A549 (cell line): Measurements from ENCODE around the gene TSTD2. TPM values are rescaled to one million over a fixed set of nuclear protein-coding genes. Genes with fewer than 3 reads are reported as not detected.

Source experiments
- ATAC-seq, 2 experiments: fragments of 200-7000 bp in 1 of 2; fragments of >200 bp in 1 of 2; cut with Nextera tagmentation in 1 of 2; cut with Tn5 transposase in 1 of 2; 3 replicates each; pipeline versions ENCODE4 v1.8.0 to v1.9.1; 2018 to 2020; ENCODE audit warnings: mild to moderate bottlenecking in 1 of 2, moderate library complexity in 1 of 2
- CTCF ChIA-PET: fragments of 300-600 bp; sonication (Branson Sonifier 250); formaldehyde crosslinking; extraction: SDS; loops from one replicate; lab custom pipeline; 2021; ENCODE audit warnings: antibody characterized with exemption, inconsistent platforms; lab: Yijun Ruan, JAX
- POLR2A ChIA-PET: fragments of 350-600 bp; formaldehyde crosslinking; extraction: SDS; loops from one replicate; lab custom pipeline; 2021; ENCODE audit warnings: antibody characterized with exemption, inconsistent platforms; lab: Yijun Ruan, JAX
- DNase-seq, 2 experiments: peaks; one replicate each; pipeline versions ENCODE4 v3.0.0 to v3.0.0-alpha.2; 2011 to 2016; ENCODE audit warnings: low read depth in 1 of 2, low spot score in 1 of 2
- FAIRE-seq: peaks from 2 replicates; lab custom pipeline; 2011; peaks lifted over from hg19 to GRCh38; lab: Jason Lieb, UNC
- H3K27ac ChIP-seq, 2 experiments: fragments of >200 bp; sonication (Bioruptor Twin); formaldehyde crosslinking; 3 replicates each; pipeline ENCODE4 v1.5.1; 2016 to 2017
- H3K4me1 ChIP-seq: fragments of >200 bp; sonication (Bioruptor Twin); formaldehyde crosslinking; 3 replicates; pipeline ENCODE4 v1.6.1; 2016
- H3K4me2 ChIP-seq: fragments of >200 bp; sonication (Bioruptor Twin); formaldehyde crosslinking; 3 replicates; pipeline ENCODE4 v1.6.1; 2016
- H3K4me3 ChIP-seq: fragments of >200 bp; sonication (Bioruptor Twin); formaldehyde crosslinking; 3 replicates; pipeline ENCODE4 v1.5.1; 2016
- H3K9me3 ChIP-seq: fragments of >200 bp; sonication (Bioruptor Twin); formaldehyde crosslinking; 3 replicates; pipeline ENCODE4 v1.6.1; 2016
- CBX2 ChIP-seq: fragments of 200-600 bp; sonication (generic); IDR thresholded peaks from 2 replicates; pipeline ENCODE4 v1.6.1; 2016; ENCODE audit warnings: low read depth, mild to moderate bottlenecking, borderline replicate concordance
- CEBPB ChIP-seq, 2 experiments: fragments of >200 bp in 1 of 2; sonication (Bioruptor Twin) in 1 of 2; formaldehyde crosslinking in 1 of 2; IDR thresholded peaks; 2 replicates each; pipeline ENCODE4 v1.6.1; 2012 to 2016
- EHF ChIP-seq: fragments of 250-450 bp; sonication (Bioruptor Pico); IDR thresholded peaks from 2 replicates; pipeline ENCODE4 v1.5.0; 2020; ENCODE audit warnings: mild to moderate bottlenecking
- EP300 ChIP-seq, 2 experiments: fragments of >200 bp; sonication (Bioruptor Twin); formaldehyde crosslinking; IDR thresholded peaks; 2 replicates in 1 of 2; 3 replicates in 1 of 2; pipeline ENCODE4 v1.6.1; 2016 to 2017
- FOSL2 ChIP-seq, 2 experiments: fragments of 450-650 bp in 1 of 2; fragments of >200 bp in 1 of 2; sonication (Bioruptor Twin) in 1 of 2; formaldehyde crosslinking; IDR thresholded peaks; 2 replicates each; pipeline versions ENCODE4 v1.5.0 to v1.6.1; 2016 to 2020; ENCODE audit warnings: mild to moderate bottlenecking in 1 of 2, moderate library complexity in 1 of 2
- HDAC2 ChIP-seq: fragments of 200-600 bp; sonication (generic); IDR thresholded peaks from 2 replicates; pipeline ENCODE4 v1.6.1; 2016
- HOXB13 ChIP-seq: fragments of 250-450 bp; sonication (Bioruptor Pico); IDR thresholded peaks from 2 replicates; pipeline ENCODE4 v1.5.0; 2020; ENCODE audit warnings: low read depth, mild to moderate bottlenecking, moderate library complexity
- JUN ChIP-seq, 2 experiments: fragments of >200 bp; sonication (Bioruptor Twin); formaldehyde crosslinking; IDR thresholded peaks; 2 replicates in 1 of 2; 3 replicates in 1 of 2; pipeline ENCODE4 v1.6.1; 2016 to 2017
- MAFK ChIP-seq: fragments of 450-650 bp; IDR thresholded peaks from 2 replicates; pipeline ENCODE4 v1.6.1; 2014; ENCODE audit not compliant: partially characterized antibody
- MAZ ChIP-seq: fragments of 150-350 bp; IDR thresholded peaks from 2 replicates; pipeline ENCODE4 v1.6.1; 2014; ENCODE audit warnings: antibody characterized with exemption, low read depth, low read length, borderline replicate concordance
- MYC ChIP-seq: IDR thresholded peaks from 2 replicates; pipeline ENCODE4 v1.6.1; 2012; ENCODE audit warnings: mild to moderate bottlenecking, inconsistent platforms, low read length, improper control_type of control experiment, borderline replicate concordance
- NPAS2 ChIP-seq: fragments of 250-450 bp; sonication (Bioruptor Pico); IDR thresholded peaks from 2 replicates; pipeline ENCODE4 v1.8.0; 2022; ENCODE audit warnings: mild to moderate bottlenecking, moderate library complexity, borderline replicate concordance
- PHF8 ChIP-seq: fragments of 200-600 bp; sonication (generic); IDR thresholded peaks from 2 replicates; pipeline ENCODE4 v1.6.1; 2016; ENCODE audit warnings: low read depth, mild to moderate bottlenecking, antibody characterized with exemption, moderate library complexity, borderline replicate concordance
- POLR2A ChIP-seq: IDR thresholded peaks from 2 replicates; pipeline ENCODE4 v1.6.1; 2012; ENCODE audit warnings: mild to moderate bottlenecking, low read length
- RAD21 ChIP-seq, 2 experiments: fragments of >200 bp in 1 of 2; sonication (Bioruptor Twin) in 1 of 2; formaldehyde crosslinking in 1 of 2; IDR thresholded peaks in 1 of 2; conservative IDR thresholded peaks in 1 of 2; 2 replicates in 1 of 2; 3 replicates in 1 of 2; pipeline ENCODE4 v1.6.1; 2012 to 2018; ENCODE audit warnings: inconsistent platforms in 1 of 2
- RFX5 ChIP-seq: fragments of 450-650 bp; IDR thresholded peaks from 2 replicates; pipeline ENCODE4 v1.7.1; 2014; ENCODE audit warnings: antibody characterized with exemption, mild to moderate bottlenecking, moderate library complexity
- RNF2 ChIP-seq: fragments of 200-600 bp; sonication (generic); IDR thresholded peaks from 2 replicates; pipeline ENCODE4 v1.6.1; 2016; ENCODE audit warnings: low read depth, mild to moderate bottlenecking, antibody characterized with exemption, moderate library complexity, borderline replicate concordance
- SMC3 ChIP-seq: fragments of >200 bp; sonication (Bioruptor Twin); formaldehyde crosslinking; IDR thresholded peaks from 3 replicates; pipeline ENCODE4 v1.6.1; 2018; ENCODE audit warnings: inconsistent platforms
- SREBF2 ChIP-seq: fragments of 450-650 bp; IDR thresholded peaks from 2 replicates; pipeline ENCODE4 v1.6.1; 2014; ENCODE audit warnings: mild to moderate bottlenecking, moderate library complexity
- TP53 ChIP-seq: fragments of 250-450 bp; sonication (Bioruptor Pico); IDR thresholded peaks from 2 replicates; pipeline ENCODE4 v1.5.0; 2021; ENCODE audit warnings: mild to moderate bottlenecking, moderate library complexity
- ZNF302 ChIP-seq: fragments of 250-450 bp; sonication (Bioruptor Pico); IDR thresholded peaks from 2 replicates; pipeline ENCODE4 v1.9.0; 2021; ENCODE audit warnings: inconsistent platforms, mild to moderate bottlenecking, moderate library complexity
- ZSCAN20 ChIP-seq: fragments of 250-450 bp; sonication (Bioruptor Pico); IDR thresholded peaks from 2 replicates; pipeline ENCODE4 v1.8.0; 2022; ENCODE audit warnings: mild to moderate bottlenecking, moderate library complexity
- WGBS: methylation state at CpG from one replicate; pipeline ENCODE4 v1.1.6; 2017; ENCODE audit errors: missing lambda C conversion rate; 5-methylcytosine and 5-hydroxymethylcytosine counted together
- polyA plus RNA-seq, 4 experiments: library from polyadenylated mRNA; depleted of rRNA in 3 of 4; stranded (reverse); fragments of >200 nt; fragmentation: RNase III in 1 of 4; extraction: RNeasy Plus Mini Kit Qiagen cat#74134 plus additional on column Dnase treatment in 1 of 4; gene quantifications; 2 replicates in 3 of 4; 3 replicates in 1 of 4; pipeline ENCODE4 v1.2.3, GENCODE V29; 2011 to 2017
- TF ChIP-seq, protein P1 (sequence below): IDR thresholded peaks from 2 replicates; pipeline ENCODE4 v1.6.1; 2012
- TF ChIP-seq, protein P2 (sequence below): fragments of 450-650 bp; IDR thresholded peaks from 2 replicates; pipeline ENCODE4 v1.6.1; 2014; ENCODE audit warnings: antibody characterized with exemption
- TF ChIP-seq, protein P3 (sequence below): fragments of 150-350 bp; IDR thresholded peaks from 2 replicates; pipeline ENCODE4 v1.6.1; 2014; ENCODE audit warnings: low read depth, mild to moderate bottlenecking, low read length
- TF ChIP-seq, protein P4 (sequence below): fragments of 250-450 bp; sonication (Bioruptor Pico); IDR thresholded peaks from 2 replicates; pipeline ENCODE4 v1.5.0; 2020; ENCODE audit warnings: low read depth, mild to moderate bottlenecking, moderate library complexity
- TF ChIP-seq, protein P5 (sequence below): IDR thresholded peaks from 2 replicates; pipeline ENCODE4 v1.6.1; 2012
- TF ChIP-seq, protein P6 (sequence below): fragments of >200 bp; sonication (Bioruptor Twin); formaldehyde crosslinking; IDR thresholded peaks from 3 replicates; pipeline ENCODE4 v1.5.1; 2016

The TSTD2 gene
- polyA plus RNA-seq, 2 of the 4 experiments (the other 2 are of a cell fraction) = 11.4 to 37.4 TPM

DNA sequence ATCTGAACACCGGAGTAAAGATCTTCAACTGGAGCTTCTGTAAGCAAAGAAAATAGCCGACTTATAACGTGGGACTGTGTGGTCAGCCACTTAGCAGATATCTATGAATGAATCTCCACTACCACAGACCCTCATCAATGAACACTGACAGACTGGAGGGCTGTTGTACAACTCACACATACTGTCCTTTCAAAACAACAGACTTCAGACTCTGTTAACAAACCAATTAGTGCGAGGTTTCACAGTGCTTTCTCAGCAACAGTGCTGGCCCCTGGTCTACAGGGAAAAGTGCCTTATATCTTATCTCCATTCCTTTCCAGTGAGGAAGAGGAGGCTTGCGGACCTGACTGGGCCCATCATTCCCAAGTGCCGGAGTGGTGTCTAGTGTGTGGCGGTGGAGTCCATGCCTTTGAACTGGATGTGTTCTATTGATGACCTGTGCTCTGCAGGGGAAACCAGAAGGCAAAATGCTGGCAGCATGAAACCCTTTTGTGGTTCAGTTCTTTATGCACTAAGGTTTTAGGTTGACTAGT, 33.8 kb downstream of the TSTD2 start:
- DNase-seq (no peak), ATAC-seq (no peak), FAIRE-seq (no peak)
- TF ChIP-seq HOXB13 (CRISPR knock-in tag) (no peak), RNF2 (no peak), RFX5 (no peak), EHF (CRISPR knock-in tag) (no peak), SREBF2 (no peak)
- TF ChIP-seq, protein P1, sequence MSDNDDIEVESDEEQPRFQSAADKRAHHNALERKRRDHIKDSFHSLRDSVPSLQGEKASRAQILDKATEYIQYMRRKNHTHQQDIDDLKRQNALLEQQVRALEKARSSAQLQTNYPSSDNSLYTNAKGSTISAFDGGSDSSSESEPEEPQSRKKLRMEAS = no peak
- no peak overlapping the region for H3K27ac ChIP-seq
- ChIA-PET POLR2A (interaction anchor here (1.1 to 1.6 kb wide), 4 partner anchors 34 to 212 kb away, joined by 3 to 13 read pairs (median 6); partner anchors contain the start of genes NCBP1 and TSTD2), CTCF (interaction anchor here (0.7 to 13.8 kb wide), 50 partner anchors 9 to 742 kb away, joined by 3 to 340 read pairs (median 6); partner anchors contain the start of genes NCBP1, TDRD7, TMOD1 and TSTD2)
- no peaks in the 10 kb centered on the region for H3K4me1 ChIP-seq
- no peak overlapping the region for H3K4me3 ChIP-seq
- no peak overlapping the region for H3K4me2 ChIP-seq
- WGBS = 67% methylated on average over 7 of the region's 7 CpGs
- H3K9me3 ChIP-seq = no peaks in the 10 kb centered on the region

DNA sequence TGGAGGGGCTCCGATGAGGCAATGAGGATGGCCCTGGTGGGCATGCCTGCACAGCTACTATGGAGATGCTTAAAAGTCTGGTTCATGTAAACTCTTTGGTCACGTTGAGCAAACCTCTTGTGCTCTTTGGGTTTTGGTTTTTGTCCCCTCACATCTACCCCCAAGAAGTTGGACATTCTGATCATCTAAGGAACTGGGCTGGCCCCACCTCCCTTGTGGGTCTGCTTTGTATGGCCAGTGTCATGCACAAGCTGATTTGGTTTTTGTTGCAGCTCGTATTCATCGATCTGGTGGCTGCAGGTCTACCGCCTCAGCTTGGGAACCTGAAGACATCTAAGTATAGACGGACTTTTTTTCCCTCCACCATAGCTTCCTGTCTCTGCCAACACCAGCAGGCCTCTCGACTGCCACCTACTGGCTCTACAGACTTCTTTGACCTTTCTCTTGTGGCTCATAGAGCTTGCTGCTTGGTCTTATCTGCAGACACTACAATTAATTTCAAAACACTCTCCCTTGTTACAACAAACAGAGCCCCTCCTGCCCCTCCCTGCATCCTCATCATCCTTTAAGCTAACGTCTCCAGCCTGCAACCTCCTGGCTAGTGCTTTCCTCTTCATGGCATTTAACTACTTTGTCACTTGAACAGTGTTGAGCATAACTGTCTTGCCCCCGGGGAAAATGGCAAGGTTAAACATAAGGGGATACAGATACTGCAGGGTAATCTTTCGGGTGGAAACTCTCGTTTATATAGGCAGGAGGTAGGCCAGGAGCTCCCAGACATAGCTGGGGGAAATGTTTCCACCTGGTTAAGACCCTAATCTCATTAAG, 34.5 kb downstream of the TSTD2 start:
- ChIA-PET POLR2A (interaction anchor here (1.1 to 1.6 kb wide), 4 partner anchors 34 to 212 kb away, joined by 3 to 13 read pairs (median 6); partner anchors contain the start of genes NCBP1 and TSTD2), CTCF (interaction anchor here (0.5 to 13.8 kb wide), 63 partner anchors 9 to 760 kb away, joined by 3 to 340 read pairs (median 6); partner anchors contain the start of genes NCBP1, TDRD7, TMOD1 and TSTD2)
- Histone ChIP-seq H3K4me2 (0 out of 3 replicates have a peak overlapping the region, but pooled peaks have one; percentile 12), H3K4me1 (no peaks in the 10 kb centered on the region), H3K9me3 (no peaks in the 10 kb centered on the region), H3K4me3 (no peak overlapping the region), H3K27ac (no peak overlapping the region)
- FAIRE-seq (peak; percentile 49), DNase-seq (peak; percentile 61 to 81), ATAC-seq (peak; percentile 89 to 94)
- WGBS = 16% methylated on average over 11 of the region's 11 CpGs
- no peak for TF ChIP-seq POLR2A
- no peak for TF ChIP-seq JUN (IDR thresholded peaks at IDR 0.05)
- no peak for TF ChIP-seq ZSCAN20 (CRISPR knock-in tag)
- TF ChIP-seq CEBPB (IDR thresholded peaks at IDR 0.05) = no peak
- TF ChIP-seq NPAS2 (CRISPR knock-in tag) = no peak
- TF ChIP-seq FOSL2 (IDR thresholded peaks at IDR 0.05) = no peak
- TF ChIP-seq FOSL2 (CRISPR knock-in tag; IDR thresholded peaks at IDR 0.05) = no peak
- no peak for TF ChIP-seq MYC
- no peak for TF ChIP-seq EHF (CRISPR knock-in tag)
- TF ChIP-seq, protein P2, sequence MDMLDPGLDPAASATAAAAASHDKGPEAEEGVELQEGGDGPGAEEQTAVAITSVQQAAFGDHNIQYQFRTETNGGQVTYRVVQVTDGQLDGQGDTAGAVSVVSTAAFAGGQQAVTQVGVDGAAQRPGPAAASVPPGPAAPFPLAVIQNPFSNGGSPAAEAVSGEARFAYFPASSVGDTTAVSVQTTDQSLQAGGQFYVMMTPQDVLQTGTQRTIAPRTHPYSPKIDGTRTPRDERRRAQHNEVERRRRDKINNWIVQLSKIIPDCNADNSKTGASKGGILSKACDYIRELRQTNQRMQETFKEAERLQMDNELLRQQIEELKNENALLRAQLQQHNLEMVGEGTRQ = no peak
- TF ChIP-seq EP300 (IDR thresholded peaks at IDR 0.05) = no peak
- TF ChIP-seq, protein P3, sequence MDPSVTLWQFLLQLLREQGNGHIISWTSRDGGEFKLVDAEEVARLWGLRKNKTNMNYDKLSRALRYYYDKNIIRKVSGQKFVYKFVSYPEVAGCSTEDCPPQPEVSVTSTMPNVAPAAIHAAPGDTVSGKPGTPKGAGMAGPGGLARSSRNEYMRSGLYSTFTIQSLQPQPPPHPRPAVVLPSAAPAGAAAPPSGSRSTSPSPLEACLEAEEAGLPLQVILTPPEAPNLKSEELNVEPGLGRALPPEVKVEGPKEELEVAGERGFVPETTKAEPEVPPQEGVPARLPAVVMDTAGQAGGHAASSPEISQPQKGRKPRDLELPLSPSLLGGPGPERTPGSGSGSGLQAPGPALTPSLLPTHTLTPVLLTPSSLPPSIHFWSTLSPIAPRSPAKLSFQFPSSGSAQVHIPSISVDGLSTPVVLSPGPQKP = no peak
- TF ChIP-seq, protein P4, sequence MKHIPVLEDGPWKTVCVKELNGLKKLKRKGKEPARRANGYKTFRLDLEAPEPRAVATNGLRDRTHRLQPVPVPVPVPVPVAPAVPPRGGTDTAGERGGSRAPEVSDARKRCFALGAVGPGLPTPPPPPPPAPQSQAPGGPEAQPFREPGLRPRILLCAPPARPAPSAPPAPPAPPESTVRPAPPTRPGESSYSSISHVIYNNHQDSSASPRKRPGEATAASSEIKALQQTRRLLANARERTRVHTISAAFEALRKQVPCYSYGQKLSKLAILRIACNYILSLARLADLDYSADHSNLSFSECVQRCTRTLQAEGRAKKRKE = no peak
- TF ChIP-seq PHF8 = no peak
- TF ChIP-seq SREBF2 = no peak
- TF ChIP-seq, protein P1 = no peak
- peak; percentile 88 for TF ChIP-seq SMC3
- no peak for TF ChIP-seq ZNF302
- TF ChIP-seq, protein P5, sequence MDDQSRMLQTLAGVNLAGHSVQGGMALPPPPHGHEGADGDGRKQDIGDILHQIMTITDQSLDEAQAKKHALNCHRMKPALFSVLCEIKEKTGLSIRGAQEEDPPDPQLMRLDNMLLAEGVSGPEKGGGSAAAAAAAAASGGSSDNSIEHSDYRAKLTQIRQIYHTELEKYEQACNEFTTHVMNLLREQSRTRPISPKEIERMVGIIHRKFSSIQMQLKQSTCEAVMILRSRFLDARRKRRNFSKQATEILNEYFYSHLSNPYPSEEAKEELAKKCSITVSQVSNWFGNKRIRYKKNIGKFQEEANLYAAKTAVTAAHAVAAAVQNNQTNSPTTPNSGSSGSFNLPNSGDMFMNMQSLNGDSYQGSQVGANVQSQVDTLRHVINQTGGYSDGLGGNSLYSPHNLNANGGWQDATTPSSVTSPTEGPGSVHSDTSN = no peak
- peak; percentile 72 to 75 for TF ChIP-seq RAD21 (conservative IDR thresholded peaks at IDR 0.05 in 1 of 2, IDR thresholded peaks at IDR 0.05 in 1 of 2)
- TF ChIP-seq, protein P6, sequence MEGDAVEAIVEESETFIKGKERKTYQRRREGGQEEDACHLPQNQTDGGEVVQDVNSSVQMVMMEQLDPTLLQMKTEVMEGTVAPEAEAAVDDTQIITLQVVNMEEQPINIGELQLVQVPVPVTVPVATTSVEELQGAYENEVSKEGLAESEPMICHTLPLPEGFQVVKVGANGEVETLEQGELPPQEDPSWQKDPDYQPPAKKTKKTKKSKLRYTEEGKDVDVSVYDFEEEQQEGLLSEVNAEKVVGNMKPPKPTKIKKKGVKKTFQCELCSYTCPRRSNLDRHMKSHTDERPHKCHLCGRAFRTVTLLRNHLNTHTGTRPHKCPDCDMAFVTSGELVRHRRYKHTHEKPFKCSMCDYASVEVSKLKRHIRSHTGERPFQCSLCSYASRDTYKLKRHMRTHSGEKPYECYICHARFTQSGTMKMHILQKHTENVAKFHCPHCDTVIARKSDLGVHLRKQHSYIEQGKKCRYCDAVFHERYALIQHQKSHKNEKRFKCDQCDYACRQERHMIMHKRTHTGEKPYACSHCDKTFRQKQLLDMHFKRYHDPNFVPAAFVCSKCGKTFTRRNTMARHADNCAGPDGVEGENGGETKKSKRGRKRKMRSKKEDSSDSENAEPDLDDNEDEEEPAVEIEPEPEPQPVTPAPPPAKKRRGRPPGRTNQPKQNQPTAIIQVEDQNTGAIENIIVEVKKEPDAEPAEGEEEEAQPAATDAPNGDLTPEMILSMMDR = peak; percentile 83
- no peak for TF ChIP-seq MAFK
- no peak for TF ChIP-seq CBX2
- no peak for TF ChIP-seq MAZ
- no peak for TF ChIP-seq HDAC2
- no peak for TF ChIP-seq TP53 (CRISPR knock-in tag)
